Astrocyte (in vitro differentiated cells and primary cell): Measurements from ENCODE around the gene MAB21L1. TPM values are rescaled to one million over a fixed set of nuclear protein-coding genes. Genes with fewer than 3 reads are reported as not detected.

Experiments
- DNase-seq: peaks from one replicate; pipeline ENCODE4 v3.0.0-alpha.2; 2010; ENCODE audit warnings: low read depth
- FAIRE-seq: peaks from 2 replicates; lab custom pipeline; 2011; peaks lifted over from hg19 to GRCh38; lab: Jason Lieb, UNC
- H2AFZ ChIP-seq: 2 replicates; pipeline ENCODE4 v1.6.0; 2012; ENCODE audit warnings: low read depth, low read length, inconsistent platforms
- H3K27ac ChIP-seq: 2 replicates; pipeline ENCODE4 v1.5.1; 2011; ENCODE audit warnings: low read depth, low read length, inconsistent platforms
- H3K27me3 ChIP-seq: 2 replicates; pipeline ENCODE4 v1.6.0; 2011; ENCODE audit warnings: low read length, inconsistent platforms; ENCODE audit not compliant: insufficient read depth
- H3K36me3 ChIP-seq: 2 replicates; pipeline ENCODE4 v1.5.1; 2011; ENCODE audit warnings: low read length, inconsistent platforms; ENCODE audit not compliant: insufficient read depth
- H3K4me1 ChIP-seq: 2 replicates; pipeline ENCODE4 v1.5.1; 2011; ENCODE audit warnings: low read length, inconsistent platforms; ENCODE audit not compliant: insufficient read depth
- H3K4me2 ChIP-seq: 2 replicates; pipeline ENCODE4 v1.6.0; 2012; ENCODE audit warnings: low read length, inconsistent platforms
- H3K4me3 ChIP-seq: 2 replicates; pipeline ENCODE4 v1.5.1; 2011; ENCODE audit warnings: low read depth, mild to moderate bottlenecking, low read length, inconsistent platforms; ENCODE audit not compliant: insufficient read depth
- H3K79me2 ChIP-seq: 2 replicates; pipeline ENCODE4 v1.6.0; 2012; ENCODE audit warnings: mild to moderate bottlenecking, low read length, inconsistent platforms; ENCODE audit not compliant: insufficient read depth
- H3K9ac ChIP-seq: 2 replicates; pipeline ENCODE4 v1.6.0; 2012; ENCODE audit warnings: mild to moderate bottlenecking, low read length, inconsistent platforms
- H3K9me3 ChIP-seq: 2 replicates; pipeline ENCODE4 v1.5.1; 2012; ENCODE audit warnings: low read depth, mild to moderate bottlenecking, low read length, inconsistent platforms; ENCODE audit not compliant: insufficient read depth
- H4K20me1 ChIP-seq: 2 replicates; pipeline ENCODE4 v1.6.0; 2012; ENCODE audit warnings: low read length, inconsistent platforms; ENCODE audit not compliant: insufficient read depth
- H3K27ac Mint-ChIP-seq: one replicate; pipeline ENCODE4 v1.8.0; 2021; ENCODE audit warnings: mild to moderate bottlenecking, mixed read lengths; ENCODE audit not compliant: unreplicated experiment
- H3K27me3 Mint-ChIP-seq: one replicate; pipeline ENCODE4 v1.8.0; 2021; ENCODE audit warnings: low read depth, mixed read lengths; ENCODE audit not compliant: unreplicated experiment
- H3K36me3 Mint-ChIP-seq: one replicate; pipeline ENCODE4 v1.8.0; 2021; ENCODE audit warnings: low read depth, mixed read lengths; ENCODE audit not compliant: unreplicated experiment
- H3K4me1 Mint-ChIP-seq: one replicate; pipeline ENCODE4 v1.8.0; 2021; ENCODE audit warnings: low read depth, mixed read lengths; ENCODE audit not compliant: unreplicated experiment
- H3K4me3 Mint-ChIP-seq: one replicate; pipeline ENCODE4 v1.8.0; 2021; ENCODE audit warnings: mild to moderate bottlenecking, moderate library complexity, mixed read lengths; ENCODE audit not compliant: unreplicated experiment
- H3K9me3 Mint-ChIP-seq: one replicate; pipeline ENCODE4 v1.8.0; 2021; ENCODE audit warnings: mild to moderate bottlenecking, mixed read lengths; ENCODE audit not compliant: unreplicated experiment
- CTCF ChIP-seq: IDR thresholded peaks from 2 replicates; pipeline ENCODE4 v1.5.1; 2011; ENCODE audit warnings: low read depth, mild to moderate bottlenecking, inconsistent platforms, low read length, moderate library complexity; ENCODE audit not compliant: insufficient read depth
- EZH2 ChIP-seq: IDR thresholded peaks from 2 replicates; pipeline ENCODE4 v1.6.1; 2012; ENCODE audit warnings: mild to moderate bottlenecking, low read length, inconsistent platforms; ENCODE audit not compliant: insufficient read depth
- total RNA-seq: library from RNA; stranded (reverse); gene quantifications from 2 replicates; pipeline ENCODE4 v1.2.1, GENCODE V29; 2021

MAB21L1 gene
- total RNA-seq, 1 donor from 2014 or later: 2.9 TPM

GRCh38 chr13:35512271-35512920 is 35.9 kb upstream of the MAB21L1 start:
- no peaks in the 10 kb centered on the region for H3K36me3 Mint-ChIP-seq
- Histone ChIP-seq H3K4me2 (peak overlapping the region; percentile 54), H2AFZ (no peak overlapping the region), H3K9ac (no peak overlapping the region), H4K20me1 (no peaks in the 10 kb centered on the region), H3K27me3 (no peaks in the 10 kb centered on the region), H3K9me3 (no peaks in the 10 kb centered on the region), H3K27ac (peak overlapping the region; percentile 42), H3K4me3 (peak overlapping the region; percentile 2), H3K4me1 (peaks cover 9% of the 10 kb centered on the region), H3K36me3 (no peaks in the 10 kb centered on the region), H3K79me2 (no peaks in the 10 kb centered on the region)
- H3K9me3 Mint-ChIP-seq: no peaks in the 10 kb centered on the region
- no peaks in the 10 kb centered on the region for H3K27me3 Mint-ChIP-seq
- TF ChIP-seq CTCF (no peak), EZH2 (no peak)
- H3K4me1 Mint-ChIP-seq: peaks cover 6% of the 10 kb centered on the region
- no peak overlapping the region for H3K4me3 Mint-ChIP-seq
- DNase-seq (peak; percentile 99), FAIRE-seq (peak; percentile 73)
- H3K27ac Mint-ChIP-seq: peak overlapping the region; percentile 48

GRCh38 chr13:35502456-35502855 is 26.0 kb upstream of the MAB21L1 start:
- no peaks in the 10 kb centered on the region for H3K9me3 Mint-ChIP-seq
- Histone ChIP-seq H3K9me3 (no peaks in the 10 kb centered on the region), H3K79me2 (no peaks in the 10 kb centered on the region), H3K36me3 (no peaks in the 10 kb centered on the region), H3K4me2 (no peak overlapping the region), H4K20me1 (no peaks in the 10 kb centered on the region), H3K4me3 (no peak overlapping the region), H2AFZ (no peak overlapping the region), H3K4me1 (no peaks in the 10 kb centered on the region), H3K27me3 (no peaks in the 10 kb centered on the region), H3K27ac (no peak overlapping the region), H3K9ac (no peak overlapping the region)
- no peak for FAIRE-seq
- H3K4me1 Mint-ChIP-seq: peaks cover 6% of the 10 kb centered on the region
- H3K27ac Mint-ChIP-seq: no peak overlapping the region
- H3K4me3 Mint-ChIP-seq: no peak overlapping the region
- TF ChIP-seq CTCF: no peak
- no peak for TF ChIP-seq EZH2
- no peaks in the 10 kb centered on the region for H3K36me3 Mint-ChIP-seq
- DNase-seq: no peak
- H3K27me3 Mint-ChIP-seq: no peaks in the 10 kb centered on the region

- no peak overlapping the region for H3K4me2 ChIP-seq
- Mint-ChIP-seq H3K36me3 (no peaks in the 10 kb centered on the region), H3K4me1 (peaks cover 6% of the 10 kb centered on the region), H3K9me3 (no peaks in the 10 kb centered on the region), H3K4me3 (no peak overlapping the region), H3K27me3 (no peaks in the 10 kb centered on the region), H3K27ac (no peak overlapping the region)
- H3K36me3 ChIP-seq: no peaks in the 10 kb centered on the region
- H3K9me3 ChIP-seq: no peaks in the 10 kb centered on the region
- H4K20me1 ChIP-seq: no peaks in the 10 kb centered on the region
- H3K4me3 ChIP-seq: no peak overlapping the region
- no peaks in the 10 kb centered on the region for H3K4me1 ChIP-seq
- DNase-seq (no peak), FAIRE-seq (no peak)
- no peaks in the 10 kb centered on the region for H3K79me2 ChIP-seq
- H3K27me3 ChIP-seq: no peaks in the 10 kb centered on the region
- no peak overlapping the region for H3K9ac ChIP-seq
- H2AFZ ChIP-seq: no peak overlapping the region
- TF ChIP-seq EZH2: no peak
- no peak for TF ChIP-seq CTCF
- no peak overlapping the region for H3K27ac ChIP-seq
These were observed 25.3 kb upstream of the MAB21L1 start for GRCh38 chr13:35501661-35502235.
